Transverse colon (tissue), 3 donors: ENCODE results near the gene CSDE1.
"Not testable (repeated sequence)": the region's sequence is repeated elsewhere in the genome, so short reads cannot be mapped to it uniquely, and the experiment has no call there.

Experiments used
- CTCF ChIP-seq, 5 experiments: fragments of 200-600 bp in 3 of 5; fragments of 450-650 bp in 2 of 5; sonication (generic) in 3 of 5; IDR thresholded peaks; 1 replicate in 2 of 5; 2 replicates in 3 of 5; pipeline ENCODE4 v1.5.1; 2016 to 2017; ENCODE audit warnings: antibody characterized with exemption in 5 of 5, inconsistent platforms in 3 of 5, mild to moderate bottlenecking in 2 of 5, moderate library complexity in 1 of 5
- POLR2A ChIP-seq: fragments of 450-650 bp; IDR thresholded peaks from one replicate; pipeline ENCODE4 v1.6.1; 2016; ENCODE audit warnings: antibody characterized with exemption, mild to moderate bottlenecking, moderate library complexity

- not testable (repeated sequence) for TF ChIP-seq CTCF (IDR thresholded peaks at IDR 0.05); POLR2A
These were observed 46.7 kb upstream of the CSDE1 start for GRCh38 chr1:114804449-114804848.
